Erythroblast (primary cell): ENCODE data around the gene OBSCN.

ENCODE experiments used
- DNase-seq, 2 experiments: peaks; one replicate each; lab custom pipeline; 2025; lab: John Stamatoyannopoulos, UW
- GATA1 ChIP-seq: IDR thresholded peaks from 2 replicates; pipeline ENCODE4 v1.6.1; 2011; ENCODE audit warnings: low read depth, mild to moderate bottlenecking, control low read depth, low read length, moderate library complexity
- POLR2A ChIP-seq: IDR thresholded peaks from 2 replicates; pipeline ENCODE4 v1.6.1; 2011; ENCODE audit warnings: mild to moderate bottlenecking, low read length

The OBSCN gene

DNA sequence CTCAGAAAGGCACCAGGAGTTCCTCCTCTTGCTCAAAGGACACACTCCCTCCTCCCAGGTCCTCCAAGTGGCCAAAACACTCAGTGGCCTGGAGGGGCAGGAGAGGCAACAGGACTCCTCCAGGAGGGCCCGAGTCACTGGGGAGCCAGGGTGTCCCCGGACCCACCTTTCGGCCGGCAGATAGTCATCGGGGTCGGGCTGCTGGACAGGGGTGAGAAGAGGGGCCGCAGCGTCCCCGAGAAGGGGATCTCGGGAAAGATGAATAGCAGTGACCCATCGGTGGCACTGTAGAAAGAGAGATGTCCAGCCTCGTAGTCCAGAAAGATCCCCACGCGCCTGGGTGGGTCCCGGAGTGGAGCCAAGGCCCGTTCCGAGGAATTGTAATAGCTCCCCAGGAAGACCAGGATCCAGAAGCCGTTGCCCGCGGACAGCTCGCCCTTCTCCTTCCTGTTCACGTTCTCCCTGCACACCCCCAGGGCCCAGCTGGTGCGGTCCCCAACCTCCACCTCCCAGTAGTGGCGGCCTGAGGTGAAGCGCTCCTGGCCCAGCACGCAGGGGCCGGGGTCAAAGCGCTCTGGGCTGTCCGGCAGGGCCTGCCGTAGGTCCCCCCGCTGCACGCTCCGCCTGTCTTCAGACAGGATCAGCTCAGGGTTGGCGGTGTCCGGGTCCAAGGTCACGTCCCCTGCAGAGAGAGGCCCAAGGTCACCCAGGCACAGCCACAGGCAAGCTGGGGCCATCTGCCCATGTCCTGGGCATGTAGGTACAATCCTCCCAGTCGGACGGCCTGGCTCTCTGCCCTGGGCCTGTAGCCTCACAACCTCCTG, 186.9 kb downstream of the OBSCN start:
- no peak for DNase-seq
- TF ChIP-seq POLR2A: no peak
- TF ChIP-seq GATA1: no peak

DNA sequence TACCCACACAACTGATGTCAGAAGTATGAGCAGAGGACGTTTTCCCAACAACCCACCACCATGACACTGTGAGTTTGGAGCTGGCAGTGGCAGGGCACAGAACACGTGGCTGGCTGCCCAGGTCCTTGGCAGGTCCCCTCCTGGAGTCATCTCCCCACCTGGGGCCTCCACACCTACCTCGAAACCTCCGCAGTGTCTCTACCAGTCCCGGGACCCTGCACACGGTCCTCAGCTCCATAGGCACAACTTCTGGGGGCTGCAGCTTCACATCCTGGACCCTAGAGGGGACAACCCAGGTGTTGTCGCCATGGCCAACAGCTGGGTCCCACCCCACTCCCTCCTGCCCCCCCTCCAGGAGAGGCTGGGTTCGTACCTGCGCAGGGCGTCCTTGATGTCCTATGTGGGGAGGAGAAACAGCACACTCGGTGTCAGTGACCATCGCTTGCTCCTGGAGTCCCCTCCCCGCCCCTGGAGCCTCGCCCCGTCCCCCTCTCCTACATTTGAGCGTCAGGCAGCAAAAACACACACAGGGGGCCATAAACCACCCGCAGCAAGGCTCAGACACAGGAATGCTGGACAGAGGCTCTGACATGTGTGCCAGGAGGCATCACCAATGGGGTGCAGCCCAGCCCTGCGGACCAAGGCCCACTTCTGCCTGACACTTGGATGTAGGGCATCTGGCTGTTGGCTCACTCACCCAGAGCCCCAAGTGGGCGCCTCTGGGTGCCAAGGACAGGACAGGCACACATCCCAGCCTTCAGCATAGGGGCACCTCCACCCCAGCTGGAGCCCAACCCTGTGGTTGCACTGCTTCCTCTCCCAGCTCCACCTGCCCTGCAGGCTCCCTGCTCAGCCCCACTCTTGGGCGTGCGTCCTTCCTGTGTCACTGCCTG, 189.2 kb downstream of the OBSCN start:
- TF ChIP-seq GATA1: no peak
- TF ChIP-seq POLR2A: no peak
- no peak for DNase-seq

DNA sequence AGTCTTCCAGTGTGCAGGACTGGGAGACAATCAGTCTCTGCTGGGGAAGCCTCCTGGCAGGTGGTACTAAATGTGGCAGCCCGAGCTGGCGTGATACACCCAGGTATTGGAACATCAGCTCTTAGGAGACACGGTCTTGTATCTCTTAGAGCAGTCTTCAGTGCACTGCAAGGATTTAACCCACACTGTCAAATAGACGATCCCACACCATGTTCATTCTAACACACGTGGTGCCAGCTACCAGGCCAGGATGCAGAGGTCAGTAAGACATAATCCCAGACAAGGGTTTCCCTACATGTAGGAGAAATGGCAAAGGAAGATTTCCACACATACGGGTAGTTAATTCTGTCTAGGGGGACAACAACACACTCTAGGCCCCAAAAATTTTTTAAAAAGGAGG, 190.1 kb downstream of the OBSCN start:
- no peak for DNase-seq
- TF ChIP-seq GATA1 (no peak), POLR2A (no peak)

DNA sequence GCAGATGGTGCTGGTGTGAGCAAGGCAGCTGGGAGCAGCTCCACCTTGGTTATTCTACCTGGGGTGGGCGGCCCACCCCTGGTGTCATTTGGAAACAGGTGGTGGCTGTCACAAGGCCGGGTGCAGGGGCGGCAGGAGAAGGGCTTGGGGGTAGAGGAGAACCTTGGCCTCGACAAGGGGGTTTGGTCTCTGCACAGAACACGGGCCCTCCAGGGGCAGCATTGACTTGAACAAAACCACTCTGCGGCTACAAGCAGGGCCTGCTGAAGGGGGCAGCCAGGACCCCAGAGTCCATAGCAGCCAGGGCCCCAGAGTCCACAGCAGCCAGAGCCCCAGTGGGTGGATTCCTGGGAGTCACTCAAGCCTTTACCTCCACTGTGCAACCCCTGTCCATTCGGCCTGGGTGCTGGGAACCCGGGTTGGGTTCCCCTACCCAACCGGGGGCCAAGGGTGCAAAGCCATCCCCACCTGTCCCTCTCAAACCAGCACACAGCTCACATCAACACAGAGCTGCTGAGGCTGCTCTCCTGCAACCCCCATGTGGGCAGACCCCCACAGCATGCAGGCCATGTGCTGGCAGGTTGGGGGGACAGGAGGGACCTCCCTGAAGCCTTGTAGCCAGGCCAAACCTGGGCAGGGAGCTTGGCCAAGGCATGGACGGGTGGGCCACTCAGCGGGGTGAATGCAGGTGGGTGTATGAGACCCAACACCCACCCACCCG, 191.1 kb downstream of the OBSCN start:
- no peak for DNase-seq

DNA sequence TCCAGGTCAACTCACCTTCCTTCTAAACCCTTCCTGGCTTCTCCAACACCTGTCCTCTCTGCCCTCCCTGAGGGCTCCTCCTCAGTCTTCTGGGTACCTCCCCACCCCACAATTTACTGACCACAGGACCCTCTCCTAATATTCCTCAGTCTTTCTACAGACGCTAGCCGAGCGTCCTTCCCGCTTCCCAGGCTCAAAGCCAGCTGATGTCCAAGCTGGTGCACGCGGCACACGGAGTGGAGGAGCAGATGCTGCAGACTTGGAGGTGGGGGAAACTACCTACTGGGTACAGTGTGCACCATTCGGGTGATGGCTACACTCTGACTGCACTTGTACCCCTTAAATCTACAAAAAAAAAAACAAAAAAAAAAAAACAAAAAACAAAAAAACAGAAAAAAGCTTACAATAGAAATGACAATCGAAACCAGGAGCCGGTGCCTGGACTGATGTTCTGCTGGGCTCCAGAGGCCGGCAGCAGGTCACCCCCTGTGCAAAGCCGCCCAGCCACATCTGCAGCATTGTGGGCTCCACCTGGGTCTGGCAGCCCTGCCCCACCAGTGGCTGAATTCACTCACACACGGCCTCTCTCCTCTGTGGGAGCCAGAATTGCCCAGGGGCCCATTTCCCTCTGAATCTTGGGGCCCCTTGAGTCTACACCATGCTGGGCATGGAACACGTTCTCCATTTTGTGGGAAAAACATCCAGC, 191.8 kb downstream of the OBSCN start:
- no peak for TF ChIP-seq GATA1
- TF ChIP-seq POLR2A: no peak

More for the DNA sequence above, 191.1 kb downstream of the OBSCN start:
- TF ChIP-seq GATA1: no peak
- no peak for TF ChIP-seq POLR2A

DNA sequence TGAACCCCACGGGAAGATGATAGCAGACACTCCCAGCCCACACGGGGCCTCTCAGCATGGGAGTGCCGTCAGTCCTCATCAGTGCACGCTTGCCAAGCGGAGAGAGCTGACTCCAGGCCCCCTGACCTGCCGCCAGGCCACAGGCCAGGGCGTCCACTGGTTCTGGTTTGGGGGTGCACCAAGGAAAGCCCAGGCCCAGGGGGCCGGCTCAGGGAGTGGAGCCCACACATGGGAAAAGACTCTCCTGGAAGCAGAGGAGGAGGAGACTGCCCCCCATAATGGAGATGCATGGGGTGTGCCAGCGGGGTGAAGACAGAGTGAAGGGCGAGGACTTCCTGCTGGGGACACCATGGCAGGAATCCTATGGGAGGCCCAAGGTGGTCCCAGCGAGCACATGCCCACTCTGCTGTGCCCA, 192.4 kb downstream of the OBSCN start:
- TF ChIP-seq POLR2A (no peak), GATA1 (no peak)
- no peak for DNase-seq

More for the DNA sequence above, 191.8 kb downstream of the OBSCN start:
- DNase-seq: no peak

DNA sequence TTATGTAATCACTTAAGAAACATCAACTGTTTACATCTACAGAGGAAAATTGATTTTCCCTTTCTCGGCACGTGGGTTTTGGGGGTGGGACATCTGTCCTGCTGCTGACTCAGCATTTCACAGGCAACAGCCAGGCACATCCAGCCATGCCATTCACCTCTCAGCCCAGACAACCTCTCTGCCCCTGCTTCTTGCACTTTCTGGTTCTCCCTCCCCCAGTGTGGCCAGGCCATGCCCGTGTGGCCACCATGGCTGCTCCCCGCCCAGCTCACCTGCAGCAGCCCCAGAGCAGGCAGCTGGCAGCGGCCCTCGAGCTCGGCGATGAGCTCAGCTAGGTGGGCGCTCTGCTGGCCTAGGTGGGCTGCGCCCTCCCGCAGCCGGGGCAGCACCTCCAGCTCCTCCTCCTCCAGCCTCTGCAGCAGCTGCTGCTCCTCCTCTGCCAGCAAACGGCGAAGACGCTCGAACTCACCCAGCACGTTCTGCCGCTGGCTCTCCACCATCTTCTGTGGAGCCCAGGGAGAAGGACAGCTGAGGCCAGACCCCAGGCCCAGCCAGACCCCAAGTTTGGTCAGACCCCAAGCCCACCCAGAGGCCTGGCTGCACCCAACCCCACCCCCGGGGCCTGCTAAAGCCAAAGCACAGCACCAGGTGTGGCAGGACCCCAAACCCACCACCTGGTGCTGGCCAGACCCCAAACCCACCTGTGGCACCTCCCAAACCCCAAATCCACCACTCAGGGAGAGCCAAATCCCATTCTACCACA, 193.0 kb downstream of the OBSCN start:
- TF ChIP-seq GATA1 (no peak), POLR2A (no peak)
- no peak for DNase-seq

DNA sequence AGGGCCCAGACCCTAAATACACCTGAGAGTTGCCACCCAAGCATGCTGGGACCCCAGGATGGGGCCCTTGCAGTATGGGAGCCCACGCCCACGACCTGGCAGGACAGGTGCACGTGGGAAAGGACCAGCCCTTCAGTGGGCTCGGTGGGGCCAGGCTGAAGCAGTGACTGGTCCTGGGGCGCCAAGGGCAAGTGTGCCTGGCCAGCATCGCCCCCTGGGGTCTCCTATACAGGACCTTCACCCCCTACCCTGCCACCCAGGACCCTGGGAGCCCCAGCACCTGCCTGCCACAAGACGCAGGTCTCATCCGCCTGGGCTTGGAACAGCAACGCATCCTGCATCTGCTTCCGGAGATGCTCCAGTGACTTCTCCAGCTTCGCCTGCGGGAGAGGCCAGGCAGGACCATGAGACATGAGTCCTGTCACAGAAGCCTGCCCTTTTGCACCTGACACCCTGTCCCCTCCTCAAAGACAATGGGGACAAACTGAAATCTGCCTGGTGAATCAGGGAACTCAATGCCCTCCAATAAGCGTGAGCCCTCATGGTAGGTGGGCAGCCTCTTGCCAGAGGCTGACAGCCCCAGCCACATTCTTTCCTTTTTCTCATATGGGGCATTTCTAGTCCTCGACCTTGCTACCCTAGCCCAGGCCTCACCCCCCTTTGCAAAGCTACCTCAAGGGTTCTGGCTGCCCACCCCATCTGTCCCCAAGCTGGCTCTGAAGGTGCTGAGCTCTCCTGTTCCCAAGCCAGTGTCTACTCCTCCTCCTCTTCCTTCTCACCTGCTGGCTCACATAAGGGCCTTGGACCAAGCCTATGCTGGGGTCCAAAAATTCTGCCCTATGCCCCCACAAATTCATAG, 194.2 kb downstream of the OBSCN start:
- TF ChIP-seq GATA1 (no peak), POLR2A (no peak)

DNA sequence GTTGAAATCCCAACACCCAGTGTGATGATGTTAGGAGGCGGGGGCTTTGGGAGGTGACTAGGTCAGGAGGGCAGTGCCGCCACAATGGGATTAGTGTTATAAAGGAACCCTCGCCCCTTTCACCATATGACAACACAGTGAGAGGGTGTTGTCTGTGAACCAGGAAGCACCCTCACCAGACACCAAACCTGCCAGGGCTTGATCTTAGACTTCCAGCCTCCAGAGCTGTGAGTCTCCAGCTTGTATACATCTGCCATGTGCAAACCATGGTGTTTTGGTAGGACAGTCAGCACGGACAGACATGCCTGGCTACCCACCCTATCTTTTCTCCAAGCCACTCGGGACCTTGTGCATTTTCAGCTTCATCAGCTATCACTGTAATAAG, 194.8 kb downstream of the OBSCN start:
- DNase-seq: no peak

More for the DNA sequence above, 194.2 kb downstream of the OBSCN start:
- DNase-seq: no peak

DNA sequence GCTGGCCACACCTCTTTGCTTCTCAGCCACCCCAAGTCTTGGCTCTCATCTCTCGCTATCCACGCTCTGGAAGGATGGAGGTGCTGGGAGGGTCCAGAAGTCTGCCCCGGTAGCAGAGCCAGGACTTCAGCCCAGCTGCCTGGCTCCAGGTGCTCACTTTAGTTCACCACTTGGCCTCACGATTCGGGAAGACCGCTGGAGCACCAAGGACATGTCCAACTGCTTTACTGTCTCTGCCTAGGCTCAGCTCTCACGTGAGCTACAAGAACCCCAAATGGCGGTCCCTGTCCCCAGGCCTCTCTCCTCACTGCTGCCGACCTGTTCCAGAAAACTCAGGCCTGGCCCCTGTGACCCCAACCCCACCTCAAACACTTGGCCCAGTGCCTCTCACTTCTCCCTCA, 195.4 kb downstream of the OBSCN start:
- DNase-seq: peak; percentile 34 to 47
- TF ChIP-seq POLR2A (no peak), GATA1 (no peak)

More for the DNA sequence above, 194.8 kb downstream of the OBSCN start:
- TF ChIP-seq POLR2A: no peak
- TF ChIP-seq GATA1: no peak

DNA sequence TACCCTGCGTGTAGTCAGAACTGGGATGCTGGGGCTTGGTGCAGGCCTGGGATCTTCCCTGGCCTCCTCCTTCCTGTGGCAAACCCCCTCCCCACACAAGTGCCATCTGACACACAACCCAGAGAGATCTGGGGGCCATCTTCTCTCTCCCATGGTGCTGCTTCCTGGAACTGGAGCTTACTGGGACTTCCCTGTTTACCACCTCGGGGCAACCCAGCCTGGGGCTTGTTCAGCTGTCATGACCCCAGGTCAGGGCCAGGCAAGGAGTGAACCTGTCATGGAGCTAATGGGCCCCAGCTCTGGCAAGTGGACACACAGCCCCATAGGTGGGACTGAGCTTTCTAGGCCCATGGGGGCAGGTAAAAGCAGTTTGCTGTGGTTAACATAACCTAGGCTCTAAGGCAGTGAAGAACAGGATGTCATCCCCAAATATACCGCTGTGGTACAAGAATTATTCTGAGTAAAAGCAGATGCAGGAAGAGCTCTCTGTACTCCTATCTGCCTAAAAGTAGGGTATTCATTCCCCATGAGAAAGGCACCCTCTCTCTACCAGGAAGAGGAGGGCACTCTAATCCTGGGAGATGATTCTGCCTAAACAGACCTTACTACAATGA, 196.4 kb downstream of the OBSCN start:
- TF ChIP-seq POLR2A: no peak
- TF ChIP-seq GATA1: no peak
- no peak for DNase-seq
